Muscle of back (tissue), 11 donors: ENCODE results near the gene RAB40C. TPM values are rescaled to one million over a fixed set of nuclear protein-coding genes. Genes with fewer than 3 reads are reported as not detected.
"Not testable (repeated sequence)": the region's sequence is repeated elsewhere in the genome, so short reads cannot be mapped to it uniquely, and the experiment has no call there.

Experiments
- DNase-seq, 3 donors: peaks; one replicate each; pipeline versions ENCODE4 v3.0.0 to v3.0.0-alpha.2; 2013
- polyA plus RNA-seq, 10 donors: library from polyadenylated mRNA; unstranded; fragments of 120-200 nt; gene quantifications; one replicate each; pipeline ENCODE4 v1.2.1, GENCODE V29; 2013; ENCODE audit not compliant: insufficient read length in 10 of 10

Gene RAB40C
- polyA plus RNA-seq, 10 donors, result 8.9 to 15.7 (median 10.8) TPM

DNA sequence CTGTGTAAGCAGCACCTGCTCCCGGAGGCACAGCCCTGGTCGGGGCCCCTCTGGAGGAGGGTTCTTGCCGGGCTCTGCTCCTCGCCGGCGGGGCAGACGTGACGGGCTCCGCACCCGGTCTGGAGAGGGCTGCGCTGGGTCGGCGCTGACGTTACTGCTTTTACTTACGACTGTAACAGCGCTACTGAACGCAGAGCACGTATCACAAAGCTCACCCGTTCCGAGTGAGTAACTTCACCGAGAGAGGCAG is 1.3 kb upstream of the RAB40C start:
- peak; percentile 43 to 72 (median 44) for DNase-seq

GRCh38 chr16:588889-589657 is 793 bp upstream of the RAB40C start:
- peak; percentile 97 to 100 (median 98) for DNase-seq

GRCh38 chr16:590188-590814 is 435 bp downstream of the RAB40C start:
- DNase-seq, result peak in 2 of 3 donors; percentile 60 to 74

DNA sequence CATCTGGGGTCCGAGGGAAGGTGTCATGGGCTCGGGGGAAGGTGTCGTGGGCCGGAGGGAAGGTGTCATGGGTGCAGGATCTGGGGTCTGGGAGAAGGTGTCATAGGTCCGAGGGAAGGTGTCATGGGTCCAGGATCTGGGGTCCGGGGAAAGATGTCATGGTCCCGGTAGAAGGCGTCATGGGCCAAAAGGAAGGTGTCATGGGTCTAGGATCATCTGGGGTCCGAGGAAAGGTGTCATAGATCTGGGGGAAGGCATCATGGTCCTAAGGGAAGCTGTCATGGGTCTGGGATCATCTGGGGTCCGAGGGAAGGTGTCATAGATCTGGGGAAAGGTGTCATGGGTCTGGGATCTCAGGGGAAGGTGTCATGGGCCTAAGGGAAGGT is 942 bp downstream of the RAB40C start:
- no peak for DNase-seq

DNA sequence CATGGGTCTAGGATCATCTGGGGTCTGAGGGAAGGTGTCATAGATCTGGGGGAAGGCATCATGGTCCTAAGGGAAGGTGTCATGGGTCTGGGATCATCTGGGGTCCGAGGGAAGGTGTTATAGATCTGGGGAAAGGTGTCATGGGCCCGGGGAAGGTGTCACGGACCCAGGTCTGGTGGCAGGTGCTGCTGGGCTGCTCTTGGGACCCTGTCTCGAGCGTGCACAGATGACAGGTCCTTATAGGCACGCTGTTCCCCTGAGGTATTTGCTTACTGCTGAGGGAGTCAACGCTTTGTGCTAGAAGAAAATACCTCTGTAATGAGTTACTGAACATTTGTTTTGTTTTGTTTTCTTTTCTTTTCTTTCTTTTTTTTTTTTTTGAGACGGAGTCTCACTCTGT is 1.4 kb downstream of the RAB40C start:
- no peak for DNase-seq

- DNase-seq, result no peak
Measured at GRCh38 chr16:591892-592517, 2.1 kb downstream of the RAB40C start.

- DNase-seq, result no peak
Measured at GRCh38 chr16:592518-593306, 2.8 kb downstream of the RAB40C start.

- DNase-seq, result no peak
Measured at GRCh38 chr16:593406-593805, 3.5 kb downstream of the RAB40C start.

DNA sequence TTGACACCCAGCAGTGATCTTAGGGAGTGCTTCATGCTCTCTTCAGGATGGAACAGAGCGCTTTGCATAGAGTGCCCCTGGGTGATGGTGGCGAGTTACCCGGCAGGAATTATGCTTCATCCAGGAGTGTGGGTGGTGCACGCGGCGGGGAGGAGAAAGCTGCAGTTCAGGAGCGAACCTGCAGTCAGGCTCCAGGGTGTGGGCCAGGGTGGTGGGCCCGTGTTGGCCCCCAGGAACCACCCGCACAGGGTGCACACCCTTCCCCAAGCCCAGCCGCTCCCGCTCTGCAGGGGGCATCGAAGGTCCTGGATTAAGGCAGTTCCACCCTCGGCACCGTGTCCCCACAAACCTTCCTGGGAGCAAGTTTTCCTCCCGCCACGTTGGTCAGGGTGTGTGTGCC is 3.9 kb downstream of the RAB40C start:
- no peak for DNase-seq

- no peak for DNase-seq
Measured at GRCh38 chr16:595094-595528, 5.2 kb downstream of the RAB40C start.

GRCh38 chr16:595942-596735 is 6.3 kb downstream of the RAB40C start:
- no peak for DNase-seq

- no peak for DNase-seq
Measured at GRCh38 chr16:596736-597060, 6.8 kb downstream of the RAB40C start.

DNA sequence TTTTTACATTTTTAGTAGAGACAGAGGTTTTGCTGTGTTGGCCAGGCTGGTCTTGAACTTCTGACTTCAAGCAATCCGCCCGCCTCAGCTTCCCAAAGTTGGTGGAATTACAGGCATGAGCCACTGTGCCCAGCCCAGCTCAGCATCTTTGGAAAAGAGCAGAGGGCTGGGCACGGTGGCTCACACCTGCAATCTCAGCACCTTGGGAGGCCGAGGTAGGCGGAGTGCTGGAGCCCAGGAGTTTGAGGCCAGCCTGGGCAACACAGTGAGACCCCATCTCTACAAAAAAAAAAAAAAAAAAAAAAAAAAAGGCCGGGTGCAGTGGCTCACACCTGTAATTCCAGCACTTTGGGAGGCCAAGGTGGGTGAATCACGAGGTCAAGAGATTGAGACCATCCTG is 7.8 kb downstream of the RAB40C start:
- DNase-seq, result not testable (repeated sequence)

DNA sequence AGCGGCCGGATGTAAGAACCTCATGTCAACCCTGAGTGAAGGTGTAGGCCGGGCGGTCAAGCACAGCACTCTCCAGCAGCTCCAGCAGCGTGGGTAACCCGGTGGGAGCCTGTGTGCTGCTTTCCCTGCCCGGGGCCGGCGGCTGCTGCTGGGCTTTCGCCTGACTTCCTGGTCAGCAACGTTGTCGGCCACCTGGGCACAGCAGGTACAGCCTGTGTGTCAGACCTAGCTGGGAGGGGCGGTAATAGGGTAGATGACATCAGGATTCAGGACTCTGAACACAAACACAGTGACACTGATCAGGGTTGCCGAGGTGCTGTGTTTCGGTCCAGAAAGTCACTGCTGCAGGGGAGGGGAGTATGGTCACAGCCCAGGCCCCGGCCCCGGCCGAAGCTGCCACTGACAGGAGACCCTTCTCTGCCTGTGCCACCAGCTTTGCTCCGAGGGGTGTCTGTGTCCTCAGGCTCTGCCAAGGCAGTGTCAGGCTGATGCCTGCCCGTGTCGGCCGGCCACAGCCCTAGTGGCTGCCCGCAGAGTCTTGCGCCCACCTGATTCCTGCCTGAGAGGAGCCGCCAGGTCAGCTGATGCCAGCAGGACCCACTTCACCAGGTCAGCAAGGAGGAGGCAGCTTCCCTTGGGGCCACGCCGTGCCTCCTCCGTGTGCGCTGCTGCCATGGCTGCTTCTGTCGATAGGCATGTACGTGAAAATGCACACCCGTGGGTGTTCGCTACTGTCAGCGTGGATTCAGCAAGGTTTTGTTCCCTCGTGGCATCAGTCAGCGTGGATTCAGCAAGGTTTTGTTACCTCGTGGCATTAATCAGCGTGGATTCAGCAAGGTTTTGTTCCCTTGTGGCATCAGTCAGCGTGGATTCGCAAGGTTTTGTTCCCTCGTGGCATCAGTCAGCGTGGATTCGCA is 9.2 kb downstream of the RAB40C start:
- no peak for DNase-seq

GRCh38 chr16:600781-601180 is 10.9 kb downstream of the RAB40C start:
- DNase-seq, result no peak

DNA sequence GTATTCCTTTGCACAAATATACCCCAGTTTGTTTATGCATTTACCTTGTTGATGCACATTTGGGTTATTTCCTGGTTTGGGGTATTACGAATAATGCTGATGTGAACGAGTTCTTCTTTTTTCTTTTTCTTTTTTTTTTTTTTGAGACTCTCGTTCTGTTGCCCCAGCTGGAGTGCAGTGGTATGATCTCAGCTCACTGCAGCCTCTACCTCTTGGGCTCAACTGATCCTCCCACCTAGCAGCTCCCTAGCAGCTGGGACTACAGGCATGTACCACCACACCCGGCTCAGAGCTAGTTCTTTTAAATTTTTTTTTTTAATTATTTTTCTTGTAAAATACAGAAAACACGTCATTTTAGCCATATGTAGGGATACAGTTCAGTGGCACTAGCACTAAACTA is 14.1 kb downstream of the RAB40C start:
- DNase-seq, result no peak

DNA sequence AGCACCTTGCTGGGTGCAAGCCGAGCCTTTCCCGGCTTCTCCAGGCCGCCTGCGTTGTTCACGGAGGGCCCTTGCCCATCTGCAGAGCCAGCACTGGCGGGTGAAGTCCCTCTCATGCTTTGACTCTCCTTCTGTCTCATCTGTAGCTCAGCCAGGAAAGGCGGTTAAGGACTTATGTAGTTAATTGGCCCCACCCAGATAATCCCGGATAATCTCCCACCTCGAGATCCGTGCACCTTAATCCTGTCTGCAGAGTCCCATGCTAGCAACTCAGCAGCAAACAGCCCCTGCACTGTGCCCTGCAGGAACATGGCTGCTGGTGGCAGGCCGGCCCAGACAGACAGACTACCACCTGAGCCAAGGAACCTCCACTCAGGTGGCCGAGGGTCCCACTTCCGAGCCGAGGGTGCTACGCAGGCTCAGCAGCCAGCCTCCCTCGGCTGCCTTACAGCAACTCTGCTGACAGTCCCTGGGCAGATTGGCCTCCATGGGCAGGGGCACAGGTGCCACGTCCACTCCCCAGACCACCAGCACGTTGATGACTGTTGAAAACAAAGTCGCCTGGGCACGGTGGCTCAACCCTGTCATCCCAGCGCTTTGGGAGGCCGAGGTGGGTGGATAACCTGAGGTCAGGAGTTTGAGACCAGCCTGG is 16.9 kb downstream of the RAB40C start:
- DNase-seq, result no peak

GRCh38 chr16:608019-608418 is 18.2 kb downstream of the RAB40C start:
- DNase-seq, result no peak

GRCh38 chr16:609316-609715 is 19.4 kb downstream of the RAB40C start:
- no peak for DNase-seq

DNA sequence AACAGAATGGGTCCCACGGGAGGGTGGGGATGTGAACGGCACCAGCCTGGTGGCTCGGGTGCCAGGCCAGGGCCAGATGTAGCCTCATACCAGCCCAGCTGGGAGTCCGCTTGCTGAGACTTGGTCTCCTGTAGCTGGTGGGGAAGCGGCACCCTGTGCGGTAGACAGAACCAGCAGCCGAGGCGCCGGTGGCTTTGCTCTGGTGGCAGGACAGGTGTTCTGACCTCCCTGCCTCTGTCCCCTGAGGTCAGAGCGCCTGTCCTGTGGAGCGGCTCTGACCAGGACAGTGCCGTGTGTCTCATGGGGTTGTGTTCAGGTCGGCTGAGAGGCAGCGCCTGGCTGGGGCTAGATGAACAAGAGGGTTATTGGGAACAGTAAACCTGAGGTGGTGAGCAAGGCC is 20.1 kb downstream of the RAB40C start:
- no peak for DNase-seq
